Fibroblast of lung (primary cell): Measurements from ENCODE around the gene MAPKAP1. TPM values are rescaled to one million over a fixed set of nuclear protein-coding genes. Genes with fewer than 3 reads are reported as not detected.
A peak's percentile ranks its signal among the peaks of the same experiment; 100 is the strongest.

Source experiments
- DNase-seq, 2 donors: peaks; one replicate each; pipeline versions ENCODE4 v3.0.0 to v3.0.0-alpha.2; 2010; ENCODE audit warnings: low read depth in 2 of 2
- H2AFZ ChIP-seq: 2 replicates; pipeline ENCODE4 v1.5.1; 2012; ENCODE audit warnings: low read length, control low read depth, inconsistent platforms
- H3K27ac ChIP-seq: 2 replicates; pipeline ENCODE4 v1.5.1; 2011; ENCODE audit warnings: low read length, control low read depth; ENCODE audit not compliant: insufficient read depth
- H3K27me3 ChIP-seq: 2 replicates; pipeline ENCODE4 v1.5.1; 2011; ENCODE audit warnings: mild to moderate bottlenecking, low read length; ENCODE audit not compliant: control insufficient read depth, insufficient read depth
- H3K36me3 ChIP-seq: 2 replicates; pipeline ENCODE4 v1.5.1; 2011; ENCODE audit warnings: low read length; ENCODE audit not compliant: control insufficient read depth, insufficient read depth
- H3K4me1 ChIP-seq: 2 replicates; pipeline ENCODE4 v1.5.1; 2011; ENCODE audit warnings: low read length; ENCODE audit not compliant: control insufficient read depth, insufficient read depth; ENCODE audit errors: extremely low read depth
- H3K4me2 ChIP-seq: 2 replicates; pipeline ENCODE4 v1.5.1; 2011; ENCODE audit warnings: low read length, control low read depth; ENCODE audit not compliant: insufficient read depth; ENCODE audit errors: extremely low read depth
- H3K4me3 ChIP-seq, 4 experiments: fragments of 200-600 bp in 1 of 4; sonication (generic) in 1 of 4; replicated peaks in 1 of 4; 2 replicates each; pipeline ENCODE4 v1.5.1; 2011 to 2016; ENCODE audit warnings: low read length in 4 of 4, low read depth in 3 of 4, mild to moderate bottlenecking in 3 of 4, control low read depth in 2 of 4, inconsistent platforms in 1 of 4, mixed read lengths in 1 of 4; ENCODE audit not compliant: insufficient read depth in 1 of 4; ENCODE audit errors: control extremely low read depth in 1 of 4
- H3K79me2 ChIP-seq: 2 replicates; pipeline ENCODE4 v1.5.1; 2012; ENCODE audit warnings: mild to moderate bottlenecking, low read length, inconsistent platforms; ENCODE audit not compliant: control insufficient read depth, insufficient read depth
- H3K9ac ChIP-seq: 2 replicates; pipeline ENCODE4 v1.5.1; 2011; ENCODE audit warnings: mild to moderate bottlenecking, low read length, control low read depth; ENCODE audit not compliant: insufficient read depth
- H3K9me3 ChIP-seq: 2 replicates; pipeline ENCODE4 v1.5.1; 2012; ENCODE audit warnings: low read depth, low read length; ENCODE audit not compliant: control insufficient read depth, insufficient read depth
- H4K20me1 ChIP-seq: 2 replicates; pipeline ENCODE4 v1.5.1; 2011; ENCODE audit warnings: low read length; ENCODE audit not compliant: control insufficient read depth, insufficient read depth; ENCODE audit errors: extremely low read depth
- CTCF ChIP-seq, 2 donors: IDR thresholded peaks in 1 of 2; conservative IDR thresholded peaks in 1 of 2; 1 replicate in 1 of 2; 2 replicates in 1 of 2; pipeline ENCODE4 v1.5.1; 2011 to 2012; ENCODE audit warnings: low read length in 2 of 2, control low read depth in 1 of 2, inconsistent platforms in 1 of 2, low read depth in 1 of 2, mild to moderate bottlenecking in 1 of 2
- EZH2 ChIP-seq: IDR thresholded peaks from 2 replicates; pipeline ENCODE4 v1.5.1; 2012; ENCODE audit warnings: low read length, control low read depth, mild to moderate bottlenecking; ENCODE audit errors: missing control alignments
- polyA minus RNA-seq: library from RNA; depleted of rRNA, polyadenylated mRNA; stranded (reverse); fragments of >200 nt; gene quantifications from 2 replicates; pipeline ENCODE4 v1.2.3, GENCODE V29; 2011; ENCODE audit warnings: low replicate concordance
- polyA plus RNA-seq, 2 donors: library from polyadenylated mRNA; depleted of rRNA in 1 of 2; stranded (reverse) in 1 of 2; unstranded in 1 of 2; fragments of >200 nt; gene quantifications; 2 replicates each; pipeline ENCODE4 v1.2.1, GENCODE V29; 2011 to 2012; ENCODE audit warnings: missing spikeins in 1 of 2
- total RNA-seq: library from RNA; depleted of rRNA; stranded (reverse); fragments of >200 nt; gene quantifications from 2 replicates; pipeline ENCODE4 v1.2.1, GENCODE V29; 2014

The MAPKAP1 gene
- total RNA-seq (57.5 and 63.7 TPM in 2 replicates), polyA plus RNA-seq (124 and 127 TPM in 2 replicates), polyA minus RNA-seq (340 and 364 TPM in 2 replicates)
- 66.7 and 86.3 TPM in 2 replicates for polyA plus RNA-seq (2012)

DNA sequence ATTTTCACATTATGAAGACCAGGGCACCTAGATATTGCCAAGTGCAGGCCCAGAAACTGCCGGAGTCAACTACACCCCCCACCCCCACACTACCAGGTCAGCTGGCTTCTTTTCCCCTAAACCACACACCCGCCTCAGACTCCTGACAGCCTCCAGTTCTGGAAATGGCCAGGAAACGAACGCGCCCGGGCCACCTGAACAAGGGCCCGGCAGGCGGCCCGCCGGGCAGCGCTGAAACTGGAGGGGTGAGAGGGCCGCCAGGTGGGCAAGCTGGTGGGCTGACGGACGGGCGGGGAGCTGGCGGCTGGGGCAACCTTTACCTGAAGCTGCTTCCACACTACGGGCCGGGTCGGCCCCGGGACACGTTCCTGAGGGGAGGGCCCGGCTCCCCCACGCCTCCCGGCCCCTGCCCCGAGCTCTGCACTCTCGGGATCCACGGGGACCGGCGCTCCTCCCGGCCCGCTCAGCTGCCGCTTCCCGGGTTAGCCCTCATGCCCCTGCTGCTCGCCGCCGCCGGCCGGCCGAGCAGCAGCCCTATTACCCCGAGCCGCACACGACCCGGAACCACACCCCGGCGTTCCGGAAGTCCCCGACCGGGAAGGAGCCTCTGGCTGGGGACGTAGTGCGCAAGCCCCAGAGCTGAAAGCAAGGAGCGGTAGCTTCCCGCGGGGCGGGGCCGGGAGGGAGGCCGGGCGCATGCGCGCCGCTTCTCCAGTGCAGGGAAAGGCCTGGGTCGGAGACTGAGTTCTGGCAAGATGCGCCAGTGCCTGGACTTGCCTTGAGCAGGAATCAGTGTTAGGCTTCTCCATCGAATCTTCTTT, at the start of gene MAPKAP1:
TSS of gene MAPKAP1 (minus strand) at position 558 of the 821 bp plus-strand sequence. CDS start 34,634 bp downstream, outside the sequence.
- DNase-seq, result peak; percentile 94 to 95
- Histone ChIP-seq H3K4me3 (peak within 1 kb of the TSS; percentile 77 to 89 (median 83)), H3K9ac (peak within 1 kb of the TSS; percentile 80), H3K79me2 (peaks cover 46% of the 10 kb centered on the region), H4K20me1 (no peaks in the 10 kb centered on the region), H3K9me3 (no peaks in the 10 kb centered on the region), H3K27ac (peak within 1 kb of the TSS; percentile 82), H3K4me1 (peaks cover 6% of the 10 kb centered on the region), H2AFZ (peak within 1 kb of the TSS; percentile 83), H3K4me2 (peak within 1 kb of the TSS; percentile 80), H3K36me3 (no peaks in the 10 kb centered on the region), H3K27me3 (no peaks in the 10 kb centered on the region)
- TF ChIP-seq EZH2, result no peak
- TF ChIP-seq CTCF (conservative IDR thresholded peaks at IDR 0.05 in 1 of 2, IDR thresholded peaks at IDR 0.05 in 1 of 2; ENCODE audit: low read depth in 1 of 2, low read length in 2 of 2), result no peak

GRCh38 chr9:125756518-125756917, 49.5 kb upstream of the MAPKAP1 start:
- H3K9ac ChIP-seq, result no peak overlapping the region
- H4K20me1 ChIP-seq, result no peaks in the 10 kb centered on the region
- no peaks in the 10 kb centered on the region for H3K27me3 ChIP-seq
- no peaks in the 10 kb centered on the region for H3K9me3 ChIP-seq
- H3K4me1 ChIP-seq, result peaks cover 13% of the 10 kb centered on the region
- H3K36me3 ChIP-seq, result peaks cover 1% of the 10 kb centered on the region
- H2AFZ ChIP-seq, result no peak overlapping the region
- H3K4me3 ChIP-seq, result no peak overlapping the region
- TF ChIP-seq CTCF (conservative IDR thresholded peaks at IDR 0.05 in 1 of 2, IDR thresholded peaks at IDR 0.05 in 1 of 2; ENCODE audit: low read depth in 1 of 2, low read length in 2 of 2), result no peak
- TF ChIP-seq EZH2, result no peak
- H3K27ac ChIP-seq, result no peak overlapping the region
- no peak overlapping the region for H3K4me2 ChIP-seq
- H3K79me2 ChIP-seq, result peaks cover 88% of the 10 kb centered on the region
- DNase-seq, result no peak

- peaks cover 13% of the 10 kb centered on the region for H3K4me1 ChIP-seq
- H3K4me2 ChIP-seq, result no peak overlapping the region
- no peak overlapping the region for H3K9ac ChIP-seq
- no peak overlapping the region for H3K27ac ChIP-seq
- H3K9me3 ChIP-seq, result no peaks in the 10 kb centered on the region
- H3K36me3 ChIP-seq, result peaks cover 1% of the 10 kb centered on the region
- peak in 1 of 2 donors; percentile 39 for DNase-seq
- H2AFZ ChIP-seq, result no peak overlapping the region
- H3K27me3 ChIP-seq, result no peaks in the 10 kb centered on the region
- TF ChIP-seq EZH2 (no peak), CTCF (conservative IDR thresholded peaks at IDR 0.05 in 1 of 2, IDR thresholded peaks at IDR 0.05 in 1 of 2; ENCODE audit: low read depth in 1 of 2, low read length in 2 of 2) (no peak)
- H3K79me2 ChIP-seq, result peaks cover 88% of the 10 kb centered on the region
- no peaks in the 10 kb centered on the region for H4K20me1 ChIP-seq
- H3K4me3 ChIP-seq, result no peak overlapping the region
These were observed 48.3 kb upstream of the MAPKAP1 start for GRCh38 chr9:125755340-125755739.
